K562 (cell line): ENCODE data around the gene KRTAP9-7.

Experiments
- CTCF ChIP-seq, 3 experiments: IDR thresholded peaks in 2 of 3; conservative IDR thresholded peaks in 1 of 3; 2 replicates each; pipeline ENCODE4 v1.5.1; 2011 to 2012; ENCODE audit warnings: low read length in 3 of 3, mild to moderate bottlenecking in 3 of 3, control low read depth in 2 of 3, improper control_type of control experiment in 1 of 3, inconsistent platforms in 1 of 3, low read depth in 1 of 3, mixed read lengths in 1 of 3, moderate library complexity in 1 of 3; ENCODE audit not compliant: insufficient read depth in 2 of 3
- MAFK ChIP-seq: IDR thresholded peaks from 2 replicates; pipeline ENCODE4 v1.6.1; 2011; ENCODE audit warnings: low read length, improper control_type of control experiment
- MAX ChIP-seq: sonication (generic); formaldehyde crosslinking; IDR thresholded peaks from 2 replicates; pipeline ENCODE4 v1.9.0; 2022; ENCODE audit warnings: mild to moderate bottlenecking, missing genetic modification reagents
- MECOM ChIP-seq: fragments of 250-450 bp; sonication (Bioruptor Pico); IDR thresholded peaks from 2 replicates; pipeline ENCODE4 v1.8.0; 2022; ENCODE audit warnings: inconsistent platforms
- PHF21A ChIP-seq: fragments of 450-650 bp; IDR thresholded peaks from 2 replicates; pipeline ENCODE4 v1.6.1; 2017; ENCODE audit warnings: low read depth, borderline replicate concordance
- POLR2AphosphoS2 ChIP-seq: IDR thresholded peaks from 2 replicates; pipeline ENCODE4 v1.6.1; 2012; ENCODE audit warnings: low read length, improper control_type of control experiment
- RBBP5 ChIP-seq: fragments of 200-600 bp; sonication (generic); IDR thresholded peaks from 2 replicates; pipeline ENCODE4 v1.6.1; 2012; ENCODE audit warnings: borderline replicate concordance, mild to moderate bottlenecking, low read length, control low read depth, inconsistent platforms; ENCODE audit not compliant: insufficient read depth, poor library complexity, severe bottlenecking
- SMC3 ChIP-seq: conservative IDR thresholded peaks from 2 replicates; pipeline ENCODE4 v1.6.1; 2011; ENCODE audit warnings: low read depth, low read length, improper control_type of control experiment; ENCODE audit not compliant: insufficient read depth
- SRSF3 ChIP-seq: fragments of 200-400 bp; formaldehyde crosslinking; IDR thresholded peaks from 2 replicates; pipeline ENCODE4 v1.6.1; 2016; ENCODE audit warnings: mild to moderate bottlenecking, low read length, moderate library complexity; ENCODE audit not compliant: insufficient read depth
- TAF15 ChIP-seq: fragments of 200-400 bp; formaldehyde crosslinking; IDR thresholded peaks from 2 replicates; pipeline ENCODE4 v1.6.1; 2017; ENCODE audit warnings: mild to moderate bottlenecking, low read depth, low read length, moderate library complexity
- ZNF133 ChIP-seq: fragments of 250-450 bp; sonication (Bioruptor Pico); IDR thresholded peaks from 2 replicates; pipeline ENCODE4 v1.4.0; 2020; ENCODE audit warnings: mild to moderate bottlenecking
- TF ChIP-seq, protein P1 (sequence below), 2 experiments: fragments of 450-650 bp; IDR thresholded peaks; 2 replicates each; pipeline ENCODE4 v1.6.1; 2016; ENCODE audit warnings: mild to moderate bottlenecking in 2 of 2, borderline replicate concordance in 1 of 2, low read depth in 1 of 2, moderate library complexity in 1 of 2
- TF ChIP-seq, protein P2 (sequence below): sonication (generic); formaldehyde crosslinking; IDR thresholded peaks from 2 replicates; pipeline ENCODE4 v1.9.0; 2022; ENCODE audit warnings: mild to moderate bottlenecking, missing genetic modification reagents

DNA sequence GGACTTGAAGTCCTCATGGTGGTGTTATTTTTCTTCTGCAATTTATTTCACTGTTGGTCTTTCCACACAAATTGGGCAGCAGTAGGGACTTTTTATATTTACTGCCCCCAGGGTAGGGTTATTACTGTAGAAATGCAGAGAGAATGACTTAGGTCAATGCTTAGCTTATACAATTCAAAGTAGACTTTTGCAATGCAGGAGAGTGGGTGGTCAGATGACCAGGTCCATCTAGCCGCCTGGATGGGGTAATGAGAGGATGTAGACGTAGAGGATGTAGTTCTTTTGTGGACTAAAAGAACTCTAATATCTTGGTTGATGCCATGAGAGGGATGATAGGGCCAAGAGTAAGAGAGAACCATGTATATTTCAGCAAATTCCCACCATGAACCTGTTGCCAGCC, 42.7 kb downstream of the KRTAP9-7 start:
- TF ChIP-seq MAX (CRISPR knock-in tag) (no peak), RBBP5 (no peak), MECOM (CRISPR knock-in tag) (no peak), ZNF133 (CRISPR knock-in tag) (no peak), SRSF3 (no peak), CTCF (IDR thresholded peaks at IDR 0.05 in 2 of 3, conservative IDR thresholded peaks at IDR 0.05 in 1 of 3; ENCODE audit: insufficient read depth in 2 of 3, low read depth in 1 of 3, low read length in 3 of 3) (no peak), POLR2AphosphoS2 (no peak), MAFK (no peak), SMC3 (no peak), TAF15 (no peak), PHF21A (no peak)
- TF ChIP-seq, protein P1, sequence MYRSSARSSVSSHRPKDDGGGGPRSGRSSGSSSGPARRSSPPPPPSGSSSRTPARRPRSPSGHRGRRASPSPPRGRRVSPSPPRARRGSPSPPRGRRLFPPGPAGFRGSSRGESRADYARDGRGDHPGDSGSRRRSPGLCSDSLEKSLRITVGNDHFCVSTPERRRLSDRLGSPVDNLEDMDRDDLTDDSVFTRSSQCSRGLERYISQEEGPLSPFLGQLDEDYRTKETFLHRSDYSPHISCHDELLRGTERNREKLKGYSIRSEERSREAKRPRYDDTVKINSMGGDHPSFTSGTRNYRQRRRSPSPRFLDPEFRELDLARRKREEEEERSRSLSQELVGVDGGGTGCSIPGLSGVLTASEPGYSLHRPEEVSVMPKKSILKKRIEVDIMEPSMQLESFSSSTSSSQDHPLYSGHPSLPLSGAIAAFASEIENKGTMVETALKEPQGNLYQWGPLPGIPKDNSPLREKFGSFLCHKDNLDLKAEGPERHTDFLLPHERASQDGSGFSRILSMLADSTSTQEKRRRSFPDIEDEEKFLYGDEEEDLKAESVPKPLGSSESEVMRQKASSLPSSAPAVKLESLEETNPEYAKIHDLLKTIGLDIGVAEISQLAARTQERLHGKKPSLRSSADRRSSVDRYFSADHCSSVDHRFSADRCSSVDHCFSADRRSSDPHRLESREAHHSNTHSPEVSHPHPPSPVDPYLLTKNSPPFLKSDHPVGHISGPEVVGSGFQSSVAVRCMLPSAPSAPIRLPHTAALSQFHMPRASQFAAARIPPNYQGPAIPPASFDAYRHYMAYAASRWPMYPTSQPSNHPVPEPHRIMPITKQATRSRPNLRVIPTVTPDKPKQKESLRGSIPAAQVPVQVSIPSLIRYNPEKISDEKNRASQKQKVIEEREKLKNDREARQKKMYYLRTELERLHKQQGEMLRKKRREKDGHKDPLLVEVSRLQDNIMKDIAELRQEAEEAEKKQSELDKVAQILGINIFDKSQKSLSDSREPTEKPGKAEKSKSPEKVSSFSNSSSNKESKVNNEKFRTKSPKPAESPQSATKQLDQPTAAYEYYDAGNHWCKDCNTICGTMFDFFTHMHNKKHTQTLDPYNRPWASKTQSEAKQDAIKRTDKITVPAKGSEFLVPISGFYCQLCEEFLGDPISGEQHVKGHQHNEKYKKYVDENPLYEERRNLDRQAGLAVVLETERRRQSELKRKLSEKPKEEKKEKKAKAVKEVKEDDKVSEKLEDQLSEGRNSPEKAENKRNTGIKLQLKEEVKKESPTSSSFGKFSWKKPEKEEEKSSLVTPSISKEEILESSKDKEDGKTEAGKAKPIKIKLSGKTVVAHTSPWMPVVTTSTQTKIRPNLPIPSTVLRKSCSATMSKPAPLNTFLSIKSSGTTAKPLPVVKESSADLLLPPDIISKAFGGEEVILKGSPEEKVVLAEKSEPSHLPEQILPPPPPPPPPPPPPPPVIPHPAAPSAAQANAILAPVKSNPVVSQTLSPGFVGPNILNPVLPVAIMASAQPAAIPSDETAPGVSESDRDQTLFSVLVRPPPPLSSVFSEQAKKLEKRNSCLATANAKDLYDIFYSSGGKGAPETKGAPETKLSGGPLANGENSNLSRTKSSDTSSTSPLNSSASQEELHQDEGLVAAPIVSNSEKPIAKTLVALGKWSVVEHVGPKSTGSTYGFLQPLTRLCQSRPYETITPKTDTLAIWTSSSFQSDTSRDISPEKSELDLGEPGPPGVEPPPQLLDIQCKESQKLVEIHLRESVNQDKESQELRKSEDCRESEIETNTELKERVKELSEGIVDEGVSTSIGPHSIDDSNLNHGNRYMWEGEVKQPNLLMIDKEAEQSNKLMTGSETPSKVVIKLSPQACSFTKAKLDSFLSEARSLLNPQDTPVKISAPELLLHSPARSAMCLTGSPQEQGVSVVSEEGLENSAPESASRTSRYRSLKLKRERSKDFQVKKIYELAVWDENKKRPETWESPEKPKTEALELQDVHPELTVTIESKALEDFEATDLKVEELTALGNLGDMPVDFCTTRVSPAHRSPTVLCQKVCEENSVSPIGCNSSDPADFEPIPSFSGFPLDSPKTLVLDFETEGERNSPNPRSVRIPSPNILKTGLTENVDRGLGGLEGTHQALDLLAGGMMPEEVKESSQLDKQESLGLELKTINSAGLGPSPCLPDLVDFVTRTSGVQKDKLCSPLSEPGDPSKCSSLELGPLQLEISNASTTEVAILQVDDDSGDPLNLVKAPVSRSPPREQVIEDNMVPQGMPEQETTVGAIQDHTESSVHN (IDR thresholded peaks at IDR 0.05; ENCODE audit: borderline replicate concordance in 1 of 2, low read depth in 1 of 2): no peak
- TF ChIP-seq, protein P2, sequence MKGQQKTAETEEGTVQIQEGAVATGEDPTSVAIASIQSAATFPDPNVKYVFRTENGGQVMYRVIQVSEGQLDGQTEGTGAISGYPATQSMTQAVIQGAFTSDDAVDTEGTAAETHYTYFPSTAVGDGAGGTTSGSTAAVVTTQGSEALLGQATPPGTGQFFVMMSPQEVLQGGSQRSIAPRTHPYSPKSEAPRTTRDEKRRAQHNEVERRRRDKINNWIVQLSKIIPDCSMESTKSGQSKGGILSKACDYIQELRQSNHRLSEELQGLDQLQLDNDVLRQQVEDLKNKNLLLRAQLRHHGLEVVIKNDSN (CRISPR knock-in tag): no peak
